SH-SY5Y (cell line): ENCODE data around the gene DAB2IP.

Experiments
- GATA2 ChIP-seq: IDR thresholded peaks from 2 replicates; pipeline ENCODE4 v1.6.1; 2011; ENCODE audit warnings: mild to moderate bottlenecking, low read depth, low read length
- GATA3 ChIP-seq: IDR thresholded peaks from 2 replicates; pipeline ENCODE4 v1.6.1; 2011; ENCODE audit warnings: low read depth, mild to moderate bottlenecking, low read length, moderate library complexity

DNA sequence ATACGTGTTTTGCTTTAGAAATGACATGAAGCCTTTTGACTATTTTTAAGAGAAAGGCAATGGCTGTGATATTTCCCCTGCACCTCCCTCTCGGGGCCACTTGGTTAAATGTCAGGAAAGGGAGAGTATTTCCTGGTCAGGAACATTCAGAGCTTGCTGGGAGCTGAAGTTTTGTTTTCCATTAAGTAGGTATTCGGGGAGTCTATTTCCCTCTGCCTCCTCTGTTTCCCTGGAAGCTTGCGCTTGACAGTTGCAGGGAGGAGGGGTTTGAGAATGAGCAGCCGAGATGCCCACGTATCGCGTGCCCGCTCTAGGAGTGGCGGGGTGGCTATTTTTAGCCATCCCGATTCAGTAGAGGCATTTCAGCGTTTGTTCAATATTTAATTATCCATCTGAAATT, 6.7 kb downstream of the DAB2IP start:
- no peak for TF ChIP-seq GATA2
- no peak for TF ChIP-seq GATA3
